Epidermal melanocyte (primary cell): ENCODE data around the gene CNTF.

Experiments
- DNase-seq: peaks from one replicate; pipeline ENCODE4 v3.0.0; 2011; ENCODE audit warnings: low spot score; ENCODE audit not compliant: insufficient read length

CNTF gene

GRCh38 chr11:58641803-58642581 is 19.5 kb downstream of the CNTF start:
- no peak for DNase-seq

DNA sequence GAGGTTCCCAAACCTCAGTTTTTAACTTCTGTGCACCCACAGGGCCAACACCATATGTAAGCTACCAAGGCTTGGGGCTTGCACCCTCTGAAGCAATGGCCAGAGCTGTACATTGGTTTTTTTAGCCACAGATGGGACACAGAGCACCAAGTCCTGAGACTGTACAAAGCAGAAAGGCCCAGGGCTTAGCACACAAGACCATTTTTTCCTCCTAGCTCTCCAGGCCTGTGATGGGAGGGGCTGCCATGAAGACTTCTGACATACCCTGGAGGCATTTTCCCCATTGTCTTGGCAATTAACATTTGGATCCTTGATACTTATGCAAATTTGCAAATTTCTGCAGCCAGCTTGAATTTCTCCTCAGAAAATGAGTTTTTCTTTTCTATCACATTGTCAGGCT is 23.4 kb downstream of the CNTF start:
- DNase-seq = no peak

GRCh38 chr11:58647141-58647699 is 24.8 kb downstream of the CNTF start:
- DNase-seq = no peak

DNA sequence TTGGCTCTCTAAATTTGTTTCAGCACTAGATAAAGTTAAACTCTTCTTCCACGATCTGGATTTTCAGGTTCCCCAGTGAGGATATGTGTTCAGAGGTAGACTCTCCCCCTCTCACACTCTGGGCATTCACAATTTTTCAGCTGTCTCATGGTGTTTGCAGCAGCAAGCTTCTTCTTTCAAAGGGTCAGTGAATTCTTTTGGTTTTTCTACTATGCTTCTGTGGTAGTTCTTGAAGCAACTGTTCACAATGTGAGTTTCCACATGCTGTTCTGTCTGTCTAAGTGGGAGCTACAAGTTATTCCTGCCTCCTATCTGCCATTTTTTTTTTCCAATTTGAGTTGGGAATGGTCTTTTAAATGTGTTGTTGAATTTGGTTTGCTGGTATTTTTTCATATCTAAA is 25.4 kb downstream of the CNTF start:
- no peak for DNase-seq

- DNase-seq = no peak
Measured at GRCh38 chr11:58649623-58650022, 27.2 kb downstream of the CNTF start.

DNA sequence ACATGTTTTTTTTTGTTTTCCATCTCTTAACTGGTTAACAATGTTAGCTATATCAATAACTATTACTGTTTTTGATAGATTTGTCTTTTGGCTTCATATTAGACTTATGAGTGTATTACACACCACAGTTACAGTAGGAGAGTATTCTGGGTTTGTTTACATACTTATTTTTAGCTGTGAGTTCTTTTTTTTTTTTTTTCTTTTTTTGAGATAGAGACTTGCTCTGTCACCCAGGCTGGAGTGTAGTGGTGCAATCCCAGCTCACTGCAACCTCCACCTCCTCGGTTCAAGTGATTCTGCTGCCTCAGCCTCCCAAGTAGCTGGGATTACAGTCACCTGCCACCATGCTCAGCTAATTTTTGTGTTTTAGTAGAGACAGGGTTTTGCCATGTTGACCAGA is 28.0 kb downstream of the CNTF start:
- no peak for DNase-seq

DNA sequence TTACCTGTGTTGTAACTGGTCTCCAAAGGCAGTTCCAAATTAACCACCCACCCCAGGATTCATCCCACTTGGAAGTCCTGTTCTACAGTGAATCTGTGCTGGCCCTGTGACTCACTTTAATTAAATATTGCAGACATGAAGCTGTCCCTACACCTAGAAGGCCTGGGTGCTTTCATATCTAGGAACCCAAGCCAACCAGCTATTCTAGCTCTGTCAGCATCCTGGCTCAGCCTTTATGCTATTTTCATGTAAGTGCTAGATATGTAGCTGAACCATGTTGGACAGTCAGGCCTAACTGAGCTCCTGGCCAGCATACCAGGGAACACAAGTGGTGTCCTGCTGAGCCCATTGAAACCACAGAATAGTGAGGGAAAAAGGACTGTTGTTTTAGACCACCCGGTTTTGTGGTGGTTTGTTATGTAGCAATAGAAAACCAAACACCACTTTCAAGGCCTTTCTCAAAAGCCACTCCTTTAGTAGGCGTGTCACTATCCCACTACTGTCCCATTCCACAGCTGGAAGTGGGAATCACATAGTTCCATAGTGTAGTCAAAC is 30.3 kb downstream of the CNTF start:
- DNase-seq = no peak

DNA sequence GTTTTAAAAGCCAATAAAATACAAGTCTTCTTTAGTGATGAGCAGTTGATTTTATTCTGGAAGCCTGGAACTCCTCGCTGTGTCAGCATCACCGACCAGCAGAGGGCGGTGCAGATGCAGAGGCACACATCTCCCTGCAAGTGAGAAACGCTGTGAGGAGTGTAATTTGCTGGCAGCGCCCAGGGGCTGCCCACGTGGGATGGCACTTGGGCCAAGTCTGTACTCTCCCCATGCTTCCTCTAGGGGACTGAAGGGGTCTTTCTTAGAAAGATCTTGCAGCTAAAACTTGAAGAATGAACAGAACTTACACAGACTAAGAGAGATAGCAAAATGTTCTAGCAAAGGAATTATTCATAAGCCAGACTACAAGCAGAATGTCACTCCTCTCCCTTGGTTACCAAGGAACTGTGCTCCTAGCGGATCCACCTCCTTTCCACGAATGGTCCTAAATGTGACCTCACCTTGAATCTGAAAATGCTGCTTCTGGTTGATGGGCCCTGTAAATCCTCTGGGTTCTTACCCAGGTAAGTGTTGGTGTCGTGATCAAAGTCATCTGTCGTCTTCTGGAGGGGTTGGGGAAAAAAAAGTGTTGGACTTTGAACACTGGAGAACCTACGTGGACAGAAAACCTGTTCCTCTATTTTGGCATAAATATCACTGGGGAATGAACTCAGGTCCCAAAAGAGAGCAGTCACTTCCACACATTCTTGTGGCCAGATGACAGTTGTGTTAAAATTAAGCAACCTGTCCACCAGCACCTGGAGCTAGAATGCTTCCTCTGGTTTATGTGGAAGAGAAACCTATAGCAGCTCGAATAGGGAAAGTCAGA is 31.8 kb downstream of the CNTF start:
- DNase-seq = peak; percentile 82

DNA sequence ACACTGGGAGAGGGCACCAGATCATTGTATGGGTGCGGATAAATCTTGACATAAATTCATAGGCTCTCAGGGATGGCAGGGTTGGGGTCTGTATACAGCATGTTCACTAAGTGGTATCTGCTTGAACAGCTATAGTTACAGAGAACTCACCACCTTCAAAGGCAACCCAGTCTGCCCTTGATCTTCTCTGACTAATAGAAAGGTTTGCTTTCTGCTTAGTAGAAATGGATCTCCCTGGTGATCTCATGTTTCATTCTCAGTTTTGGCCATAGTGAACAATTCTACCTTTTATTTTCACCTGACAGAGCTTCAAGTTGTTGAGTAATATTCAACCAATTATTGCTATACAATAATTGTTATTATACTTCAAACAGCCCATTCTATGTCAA is 32.4 kb downstream of the CNTF start:
- no peak for DNase-seq

DNA sequence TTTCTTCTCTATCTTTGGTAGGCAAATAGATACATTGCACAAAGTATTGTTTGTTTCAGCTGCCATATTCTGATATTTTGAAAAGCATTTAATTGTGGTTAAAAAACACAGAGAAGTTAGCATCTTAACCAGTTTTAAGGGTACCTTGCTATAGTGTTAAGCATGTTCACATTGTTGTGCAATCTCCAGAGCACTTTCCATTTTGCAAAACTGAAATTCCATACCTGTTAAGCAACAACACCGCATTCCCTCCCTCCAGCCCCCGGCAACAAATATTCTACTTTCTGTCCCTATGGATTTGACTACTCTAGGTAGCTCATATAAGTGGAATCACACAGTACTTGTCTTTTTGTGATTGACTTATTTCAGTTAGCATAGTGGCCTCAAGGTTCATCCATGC is 33.9 kb downstream of the CNTF start:
- no peak for DNase-seq

DNA sequence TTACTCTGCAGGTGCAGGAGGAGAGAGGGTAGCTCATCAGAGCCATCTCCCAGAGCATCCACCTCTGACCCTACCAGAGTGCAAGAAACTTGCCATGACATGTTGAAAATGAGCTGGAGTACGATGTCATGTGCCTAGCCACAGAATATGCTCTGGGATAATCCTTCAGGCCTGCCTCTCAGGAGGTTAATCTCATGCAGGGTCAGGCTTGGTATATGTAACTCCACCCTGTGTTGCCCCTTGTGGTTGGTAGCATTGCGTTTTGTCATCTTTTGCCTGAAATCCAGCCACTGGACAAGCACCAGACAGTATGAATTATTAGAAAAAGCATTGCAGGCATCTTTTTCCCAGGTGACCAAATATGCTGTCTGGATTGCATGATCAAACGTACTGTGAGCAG is 36.2 kb downstream of the CNTF start:
- no peak for DNase-seq

DNA sequence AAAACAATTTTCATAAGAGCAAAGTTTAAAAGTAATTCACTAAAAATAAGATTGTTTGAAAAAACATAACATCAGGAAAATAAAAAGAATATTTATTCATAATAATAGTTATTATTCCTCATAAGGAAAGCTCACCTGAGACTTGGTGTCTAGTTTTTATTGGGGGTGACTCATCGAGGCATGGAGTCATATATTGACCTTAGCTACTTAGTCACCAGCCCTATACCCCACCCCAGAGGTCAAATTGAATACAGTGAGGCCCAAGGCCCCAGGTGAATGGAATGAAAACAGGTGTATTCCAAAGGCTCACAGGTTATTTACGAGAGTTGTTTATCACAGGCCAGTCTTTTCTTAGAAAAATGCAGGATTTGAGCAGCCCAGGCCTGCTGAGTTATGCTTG is 36.9 kb downstream of the CNTF start:
- DNase-seq = no peak

DNA sequence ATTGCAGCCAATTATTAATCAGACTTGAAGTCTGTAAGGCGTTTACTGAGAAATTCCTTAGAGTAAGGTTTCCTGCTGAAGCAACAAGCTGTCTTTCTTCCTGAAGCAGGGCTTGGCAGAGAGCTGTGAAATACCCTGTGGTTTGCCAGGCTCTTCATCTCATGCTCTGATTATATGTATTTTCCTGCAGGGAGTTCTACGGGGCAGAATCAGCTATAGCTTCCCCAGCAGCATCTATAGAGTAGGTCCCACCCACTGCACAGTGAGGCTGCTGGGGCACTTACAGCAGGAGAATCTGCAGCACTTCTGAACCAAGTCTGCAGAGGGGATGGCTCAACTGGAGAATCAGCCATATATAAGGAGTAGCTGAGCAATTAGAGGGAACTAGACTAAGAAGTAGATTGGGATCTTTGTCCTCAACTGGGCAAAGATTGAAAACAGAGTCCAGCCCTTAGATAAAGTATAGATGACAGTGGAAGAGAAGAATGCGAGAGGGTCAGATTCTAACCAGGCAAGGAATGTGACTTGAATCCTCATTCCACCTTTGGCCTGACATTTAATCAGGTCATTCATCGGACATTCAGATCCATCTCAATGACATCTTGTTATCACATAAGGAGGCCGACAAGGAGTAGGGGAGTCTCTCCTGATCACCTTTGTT is 37.6 kb downstream of the CNTF start:
- DNase-seq = no peak

DNA sequence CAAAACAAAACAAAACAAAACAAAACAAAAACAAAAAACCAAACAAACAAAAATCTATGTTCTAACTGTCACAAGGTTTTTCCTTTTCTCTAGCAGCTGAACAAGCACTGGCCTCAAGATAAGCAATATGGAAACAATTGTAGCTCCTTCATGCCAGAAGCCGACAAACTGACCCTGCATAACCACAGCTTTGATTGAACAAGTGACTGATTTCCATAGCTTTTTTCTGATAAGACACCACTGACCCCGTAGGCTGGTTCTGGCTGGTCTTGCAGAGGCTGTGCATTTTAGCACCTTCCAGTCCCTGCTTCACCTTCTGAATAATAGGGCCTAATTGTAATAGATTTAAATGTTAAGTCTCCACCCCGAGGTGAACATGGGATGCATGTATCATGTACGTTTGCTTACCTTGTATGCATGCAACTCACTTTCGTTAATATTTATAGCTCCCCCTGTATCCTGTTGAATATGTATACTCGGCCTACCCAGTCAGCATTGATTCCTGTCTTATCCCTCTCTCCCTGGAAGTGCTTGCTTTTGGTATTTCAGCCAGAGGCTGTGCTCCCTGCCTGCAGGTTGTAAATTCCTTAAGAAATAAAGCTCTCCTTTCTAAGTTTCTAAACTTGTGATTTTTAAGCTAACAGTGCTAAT is 49.6 kb downstream of the CNTF start:
- DNase-seq = no peak

DNA sequence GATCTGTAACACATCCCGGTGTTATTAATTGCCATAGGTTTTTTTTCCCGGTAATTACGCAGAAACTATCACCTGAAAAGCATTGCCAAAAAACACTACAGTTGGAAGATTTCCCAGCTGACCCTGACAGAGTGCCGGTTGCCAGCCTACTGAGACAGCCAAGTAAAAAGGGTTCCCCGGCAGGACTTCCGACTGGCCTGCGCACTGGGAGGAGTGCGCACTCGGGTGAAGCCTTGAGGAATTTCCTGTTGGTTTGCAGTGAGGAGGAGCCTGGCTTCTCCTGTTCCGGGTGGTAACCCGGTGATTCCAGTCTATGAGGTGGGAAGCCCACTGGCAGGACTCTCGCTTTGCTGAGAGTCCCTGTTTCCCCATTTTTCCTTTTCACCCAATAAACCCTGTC is 52.1 kb downstream of the CNTF start:
- DNase-seq = no peak
